ENCODE measurements around the gene ABCA13.

Gene ABCA13

DNA sequence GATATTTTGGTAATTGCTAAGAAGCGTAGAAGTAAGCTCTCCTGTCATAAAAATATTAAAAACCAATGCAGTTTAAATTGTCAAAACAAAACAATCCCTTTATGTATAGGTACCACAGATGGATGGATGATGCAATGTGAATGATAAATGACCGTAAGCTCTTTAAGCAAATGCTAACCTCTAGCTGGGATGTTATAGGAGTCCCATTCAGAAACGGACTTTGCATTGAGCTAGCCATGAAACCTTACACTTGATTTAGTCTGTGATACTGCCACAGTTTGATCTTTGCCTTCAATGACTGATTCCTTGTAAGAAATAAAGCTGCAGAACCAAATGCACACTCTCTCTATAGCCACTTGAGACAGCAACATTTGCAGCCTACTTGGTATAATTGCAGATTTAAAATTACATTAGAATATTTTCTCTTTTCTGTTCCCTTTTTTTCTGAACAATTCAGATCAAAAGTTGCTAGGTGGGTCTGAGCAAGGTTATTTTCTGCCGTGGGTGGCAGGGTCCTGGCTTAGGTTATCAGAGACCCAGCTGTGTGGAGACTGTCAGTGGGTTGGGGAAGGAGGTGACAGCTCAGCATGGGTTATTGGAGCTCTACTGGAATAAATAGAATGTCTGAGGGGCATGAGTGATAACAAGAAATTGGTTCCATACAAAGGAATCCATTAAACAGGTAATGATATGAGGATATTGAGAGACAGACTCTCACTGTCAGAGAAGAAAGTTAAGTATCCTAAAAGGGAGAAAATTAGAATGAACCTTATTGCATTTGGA is 494.3 kb downstream of the ABCA13 start:
- no peak for DNase-seq

DNA sequence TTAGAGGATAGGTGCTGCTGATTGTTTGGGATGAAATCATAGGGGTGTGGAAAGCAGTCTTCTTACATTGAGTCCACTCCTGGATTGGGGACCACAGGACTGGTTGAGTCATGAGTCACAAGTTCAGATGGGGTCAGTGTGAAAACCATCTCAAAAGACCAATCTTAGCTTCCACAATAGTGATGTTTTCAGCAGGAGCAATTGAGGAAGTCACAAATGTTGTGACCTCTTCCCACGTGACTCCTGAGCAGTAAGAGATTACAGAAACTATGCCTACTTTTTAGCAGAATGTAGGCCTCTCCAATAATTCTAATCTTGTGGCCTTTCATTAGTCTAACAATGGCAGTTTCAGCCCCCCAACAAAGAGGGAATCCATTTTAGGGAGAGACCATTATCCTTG is 496.1 kb downstream of the ABCA13 start:
- no peak for DNase-seq

DNA sequence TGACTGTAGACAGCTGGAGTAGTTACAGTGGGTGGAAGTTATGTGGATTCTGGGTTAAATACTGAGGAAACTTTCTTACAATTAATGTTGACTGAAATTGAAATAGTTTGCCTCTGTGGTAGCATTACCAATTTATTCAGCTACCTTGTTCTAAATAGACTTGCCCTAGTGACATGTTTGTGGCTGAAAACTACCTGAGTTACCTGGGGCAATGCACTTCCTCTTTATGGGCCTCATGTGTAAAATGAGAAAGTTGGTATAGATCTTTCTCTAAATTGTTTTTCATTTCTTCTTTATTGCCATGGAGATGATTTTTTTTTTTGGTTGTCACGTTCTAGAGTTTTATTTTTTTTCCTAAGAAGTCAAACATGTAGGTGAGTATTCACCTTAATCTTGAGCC is 500.4 kb downstream of the ABCA13 start:
- DNase-seq: no peak

DNA sequence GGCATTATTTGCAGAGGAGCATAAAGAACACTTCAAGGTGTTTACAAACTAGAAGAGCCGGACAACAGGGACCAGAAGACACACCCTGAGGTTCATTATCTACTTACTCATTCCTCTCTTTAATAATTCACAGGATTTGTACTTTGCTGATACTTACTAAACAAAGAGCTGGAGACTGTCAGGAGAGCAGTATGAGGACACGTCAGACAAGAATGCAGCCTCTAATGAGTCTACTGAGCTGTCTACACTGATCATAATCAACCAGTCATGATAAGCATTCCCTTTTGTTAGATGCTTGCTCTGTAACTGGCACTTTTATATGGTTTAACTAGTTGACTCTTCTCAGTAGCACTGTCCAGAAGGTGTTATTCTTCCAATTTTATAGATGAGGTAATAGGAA is 509.7 kb downstream of the ABCA13 start:
- no peak for DNase-seq

DNA sequence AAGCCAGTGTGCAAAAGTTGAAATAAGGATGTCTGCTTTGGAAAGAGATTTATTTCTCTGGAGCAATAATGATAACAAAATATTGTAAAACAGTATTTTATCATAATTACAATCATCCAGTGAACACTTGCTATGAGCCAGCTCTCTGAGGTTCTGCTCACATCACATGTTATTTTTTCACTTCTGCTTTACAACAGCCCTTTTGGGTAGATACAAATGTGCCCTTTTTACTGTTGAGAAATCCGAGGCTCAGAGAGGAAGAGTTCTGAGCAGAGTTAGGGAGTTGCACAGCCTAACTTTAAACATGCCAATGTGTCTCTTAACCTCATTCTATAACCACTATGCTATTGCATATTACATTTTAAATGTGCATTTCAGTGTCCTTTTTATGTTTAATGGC is 520.5 kb downstream of the ABCA13 start:
- no peak for DNase-seq
